Trophoblast cell (in vitro differentiated cells and primary cell): Measurements from ENCODE around the gene FAH.

Experiments
- DNase-seq, 2 donors: peaks; one replicate each; pipeline ENCODE4 v3.0.0-alpha.2; 2016
- H2AFZ ChIP-seq: 2 replicates; pipeline ENCODE4 v1.6.1; 2013; ENCODE audit warnings: low read length, moderate library complexity, mild to moderate bottlenecking; ENCODE audit not compliant: insufficient read depth, poor library complexity
- H2AK5ac ChIP-seq: 2 replicates; pipeline ENCODE4 v1.6.1; 2013; ENCODE audit warnings: mild to moderate bottlenecking, low read length
- H2BK120ac ChIP-seq: 2 replicates; pipeline ENCODE4 v1.6.1; 2013; ENCODE audit warnings: low read length, mild to moderate bottlenecking, moderate library complexity; ENCODE audit not compliant: insufficient read depth, poor library complexity
- H2BK12ac ChIP-seq: 2 replicates; pipeline ENCODE4 v1.6.1; 2013; ENCODE audit warnings: mild to moderate bottlenecking, low read length, moderate library complexity
- H2BK5ac ChIP-seq: 2 replicates; pipeline ENCODE4 v1.6.1; 2013; ENCODE audit warnings: low read length, low read depth, moderate library complexity, mild to moderate bottlenecking; ENCODE audit not compliant: poor library complexity
- H3K14ac ChIP-seq: 2 replicates; pipeline ENCODE4 v1.6.1; 2013; ENCODE audit warnings: mild to moderate bottlenecking, low read length
- H3K18ac ChIP-seq: 2 replicates; pipeline ENCODE4 v1.6.1; 2013; ENCODE audit warnings: mild to moderate bottlenecking, low read length
- H3K23ac ChIP-seq: 2 replicates; pipeline ENCODE4 v1.6.1; 2013; ENCODE audit warnings: low read length
- H3K27ac ChIP-seq: 2 replicates; pipeline ENCODE4 v1.5.1; 2013; ENCODE audit warnings: low read depth, mild to moderate bottlenecking, inconsistent platforms, low read length, moderate library complexity
- H3K27me3 ChIP-seq: 2 replicates; pipeline ENCODE4 v1.6.1; 2013; ENCODE audit warnings: inconsistent platforms, mild to moderate bottlenecking, low read length, moderate library complexity; ENCODE audit not compliant: insufficient read depth
- H3K36me3 ChIP-seq, 2 experiments: 1 replicate in 1 of 2; 2 replicates in 1 of 2; pipeline ENCODE4 v1.6.1; 2013; ENCODE audit warnings: low read length in 2 of 2, mild to moderate bottlenecking in 2 of 2, moderate library complexity in 1 of 2; ENCODE audit not compliant: insufficient read depth in 2 of 2, control insufficient read depth in 1 of 2
- H3K4ac ChIP-seq: 2 replicates; pipeline ENCODE4 v1.6.1; 2013; ENCODE audit warnings: low read depth, mild to moderate bottlenecking, low read length, moderate library complexity
- H3K4me1 ChIP-seq, 2 experiments: 1 replicate in 1 of 2; 2 replicates in 1 of 2; pipeline ENCODE4 v1.6.1; 2013; ENCODE audit warnings: low read length in 2 of 2, mild to moderate bottlenecking in 2 of 2, moderate library complexity in 1 of 2; ENCODE audit not compliant: insufficient read depth in 2 of 2, control insufficient read depth in 1 of 2
- H3K4me2 ChIP-seq: 2 replicates; pipeline ENCODE4 v1.6.1; 2013; ENCODE audit warnings: inconsistent platforms, mild to moderate bottlenecking, low read length, moderate library complexity
- H3K4me3 ChIP-seq: 2 replicates; pipeline ENCODE4 v1.5.1; 2013; ENCODE audit warnings: mild to moderate bottlenecking, low read depth, low read length, inconsistent platforms
- H3K79me1 ChIP-seq: one replicate; pipeline ENCODE4 v1.6.1; 2013; ENCODE audit warnings: low read length
- H3K79me2 ChIP-seq: 2 replicates; pipeline ENCODE4 v1.6.1; 2013; ENCODE audit warnings: low read length, mild to moderate bottlenecking; ENCODE audit not compliant: control insufficient read depth, insufficient read depth, poor library complexity
- H3K9ac ChIP-seq: 2 replicates; pipeline ENCODE4 v1.6.1; 2013; ENCODE audit warnings: mild to moderate bottlenecking, low read length
- H3K9me3 ChIP-seq: 2 replicates; pipeline ENCODE4 v1.6.1; 2013; ENCODE audit warnings: low read depth, mild to moderate bottlenecking, control low read depth, inconsistent platforms, low read length; ENCODE audit not compliant: insufficient read depth
- H4K12ac ChIP-seq: 2 replicates; pipeline ENCODE4 v1.6.1; 2013; ENCODE audit warnings: low read depth, mild to moderate bottlenecking, low read length, moderate library complexity
- H4K8ac ChIP-seq: 2 replicates; pipeline ENCODE4 v1.6.1; 2013; ENCODE audit warnings: low read depth, mild to moderate bottlenecking, low read length, moderate library complexity
- H4K91ac ChIP-seq: one replicate; pipeline ENCODE4 v1.6.1; 2013; ENCODE audit warnings: low read depth, mild to moderate bottlenecking, low read length, moderate library complexity
- WGBS: extraction: QIAGEN DNeasy Blood & Tissue Kit; methylation state at CpG from one replicate; pipeline ENCODE4 v1.1.7; 2013; ENCODE audit warnings: missing lambda C conversion rate; ENCODE audit not compliant: insufficient read length, insufficient coverage; ENCODE audit errors: extremely low coverage; 5-methylcytosine and 5-hydroxymethylcytosine counted together

The FAH gene

GRCh38 chr15:80188251-80188650 is 35.5 kb downstream of the FAH start:
- no peak overlapping the region for H3K14ac ChIP-seq
- H4K91ac ChIP-seq, result no peak overlapping the region
- H3K79me1 ChIP-seq, result no peaks in the 10 kb centered on the region
- no peaks in the 10 kb centered on the region for H3K4me1 ChIP-seq
- no peak overlapping the region for H3K27ac ChIP-seq
- no peak overlapping the region for H2BK12ac ChIP-seq
- H3K18ac ChIP-seq, result no peak overlapping the region
- H2AK5ac ChIP-seq, result no peak overlapping the region
- no peak for DNase-seq
- H2AFZ ChIP-seq, result no peak overlapping the region
- no peak overlapping the region for H3K4ac ChIP-seq
- H3K4me3 ChIP-seq, result no peak overlapping the region
- no peak overlapping the region for H2BK5ac ChIP-seq
- no peak overlapping the region for H4K8ac ChIP-seq
- no peak overlapping the region for H2BK120ac ChIP-seq
- H4K12ac ChIP-seq, result no peak overlapping the region
- H3K23ac ChIP-seq, result no peak overlapping the region
- WGBS, result no CpG with 5 or more reads among the region's 2 CpGs
- H3K9ac ChIP-seq, result no peak overlapping the region
- peaks cover 2% of the 10 kb centered on the region for H3K9me3 ChIP-seq
- H3K4me2 ChIP-seq, result no peak overlapping the region
- H3K79me2 ChIP-seq, result no peaks in the 10 kb centered on the region
- peaks cover 4 to 7% of the 10 kb centered on the region in 2 experiments for H3K36me3 ChIP-seq
- no peaks in the 10 kb centered on the region for H3K27me3 ChIP-seq

- Histone ChIP-seq H4K8ac (no peak overlapping the region), H3K27ac (no peak overlapping the region), H3K4me1 (no peaks in the 10 kb centered on the region), H3K9me3 (no peaks in the 10 kb centered on the region), H2BK12ac (no peak overlapping the region), H3K27me3 (no peaks in the 10 kb centered on the region), H2BK120ac (no peak overlapping the region), H2AK5ac (no peak overlapping the region), H3K9ac (no peak overlapping the region), H3K14ac (no peak overlapping the region), H2BK5ac (no peak overlapping the region), H3K79me1 (no peaks in the 10 kb centered on the region), H3K4me3 (no peak overlapping the region), H3K23ac (no peak overlapping the region), H3K4ac (no peak overlapping the region), H2AFZ (no peak overlapping the region), H3K18ac (no peak overlapping the region), H4K12ac (no peak overlapping the region), H4K91ac (no peak overlapping the region), H3K4me2 (no peak overlapping the region), H3K79me2 (no peaks in the 10 kb centered on the region), H3K36me3 (no peaks in the 10 kb centered on the region)
- no peak for DNase-seq
- WGBS, result no CpG with 5 or more reads among the region's 2 CpGs
Measured at GRCh38 chr15:80191198-80191597, 38.4 kb downstream of the FAH start.

- Histone ChIP-seq H3K79me2 (no peaks in the 10 kb centered on the region), H2AK5ac (no peak overlapping the region), H3K9me3 (no peaks in the 10 kb centered on the region), H3K27ac (no peak overlapping the region), H2AFZ (no peak overlapping the region), H3K79me1 (no peaks in the 10 kb centered on the region), H3K14ac (no peak overlapping the region), H3K4me1 (no peaks in the 10 kb centered on the region), H3K4me2 (no peak overlapping the region), H3K27me3 (no peaks in the 10 kb centered on the region), H4K8ac (no peak overlapping the region), H2BK120ac (no peak overlapping the region), H3K9ac (no peak overlapping the region), H2BK12ac (no peak overlapping the region), H3K4ac (no peak overlapping the region), H3K23ac (no peak overlapping the region), H4K91ac (no peak overlapping the region), H2BK5ac (no peak overlapping the region), H3K18ac (no peak overlapping the region), H4K12ac (no peak overlapping the region), H3K4me3 (no peak overlapping the region), H3K36me3 (no peaks in the 10 kb centered on the region)
- DNase-seq, result no peak
- WGBS, result no CpG with 5 or more reads among the region's 8 CpGs
Measured at GRCh38 chr15:80191897-80192595, 39.2 kb downstream of the FAH start.

GRCh38 chr15:80194186-80194585 is 41.4 kb downstream of the FAH start:
- Histone ChIP-seq H3K4me2 (no peak overlapping the region), H2BK12ac (no peak overlapping the region), H2AK5ac (no peak overlapping the region), H2BK120ac (no peak overlapping the region), H3K23ac (no peak overlapping the region), H3K9ac (no peak overlapping the region), H3K9me3 (no peaks in the 10 kb centered on the region), H4K12ac (no peak overlapping the region), H3K4me3 (no peak overlapping the region), H2BK5ac (no peak overlapping the region), H3K79me2 (no peaks in the 10 kb centered on the region), H3K27me3 (no peaks in the 10 kb centered on the region), H3K4me1 (no peaks in the 10 kb centered on the region), H2AFZ (no peak overlapping the region), H4K91ac (no peak overlapping the region), H4K8ac (no peak overlapping the region), H3K14ac (no peak overlapping the region), H3K36me3 (no peaks in the 10 kb centered on the region), H3K27ac (no peak overlapping the region), H3K18ac (no peak overlapping the region), H3K4ac (no peak overlapping the region), H3K79me1 (no peaks in the 10 kb centered on the region)
- no CpG with 5 or more reads among the region's 1 CpG for WGBS
- no peak for DNase-seq
